ENCODE results near the gene PGAP3. TPM values are rescaled to one million over a fixed set of nuclear protein-coding genes. Genes with fewer than 3 reads are reported as not detected.

PGAP3 gene
- total RNA-seq, 4 donors from 2014 or later, result 4.6 to 24.8 (median 19.5) TPM

DNA sequence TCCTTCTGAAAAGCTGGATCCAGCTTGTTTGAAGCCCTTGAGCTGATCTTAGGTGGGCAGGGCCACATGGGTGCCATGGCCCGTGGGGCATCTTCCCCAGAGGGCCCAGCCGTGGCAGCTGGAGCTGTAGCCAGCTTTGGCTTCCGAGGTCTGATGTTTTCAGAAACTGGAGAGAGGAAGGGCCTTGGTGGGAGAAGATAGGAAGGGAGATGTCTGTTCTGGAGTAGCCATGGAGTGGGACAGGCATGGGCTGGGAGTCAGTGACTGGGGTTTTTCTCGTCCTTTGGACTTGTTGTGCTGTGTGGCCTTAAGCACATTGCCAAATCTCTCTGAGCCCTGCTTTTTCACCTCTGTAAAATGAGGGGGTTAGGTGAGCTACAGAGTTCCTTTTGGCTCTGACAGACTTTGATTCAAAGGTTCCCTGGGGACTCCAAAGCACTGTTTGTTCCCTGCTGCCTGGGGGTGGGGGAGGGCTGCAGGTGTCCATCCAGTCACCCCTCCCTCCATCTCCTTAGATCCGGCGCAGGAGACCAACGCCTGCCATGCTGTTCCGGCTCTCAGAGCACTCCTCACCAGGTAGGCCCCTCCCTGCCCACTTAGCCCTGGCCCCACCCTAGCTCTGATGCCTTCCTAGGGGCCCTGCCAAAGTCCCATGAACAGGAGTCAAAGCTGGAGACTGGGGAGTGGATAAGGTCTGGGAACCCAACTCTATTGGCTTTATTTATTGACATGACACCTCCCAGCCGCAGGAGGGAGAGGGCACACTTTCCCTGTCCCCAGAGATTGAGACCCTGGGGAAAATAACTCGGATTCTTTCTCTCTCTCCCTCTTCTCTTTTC lies 59.0 kb downstream of the PGAP3 start:
- Histone ChIP-seq H3K9me3 (no peaks in the 10 kb centered on the region), H3K4me3 (no peak overlapping the region), H3K27me3 (peaks cover 22% of the 10 kb centered on the region in 2 donors), H3K4me1 (peaks cover 0 to 13% of the 10 kb centered on the region in 2 donors), H3K27ac (no peak overlapping the region), H3K36me3 (no peaks in the 10 kb centered on the region)
- DNase-seq, result no peak
- intact Hi-C loops (cut with DNase I; ENCODE audit: low total_unique reads), result loop anchor here (10.0 kb wide), 1 partner anchor 74 kb away; no protein-coding TSS in a partner anchor
- TF ChIP-seq, protein P1, sequence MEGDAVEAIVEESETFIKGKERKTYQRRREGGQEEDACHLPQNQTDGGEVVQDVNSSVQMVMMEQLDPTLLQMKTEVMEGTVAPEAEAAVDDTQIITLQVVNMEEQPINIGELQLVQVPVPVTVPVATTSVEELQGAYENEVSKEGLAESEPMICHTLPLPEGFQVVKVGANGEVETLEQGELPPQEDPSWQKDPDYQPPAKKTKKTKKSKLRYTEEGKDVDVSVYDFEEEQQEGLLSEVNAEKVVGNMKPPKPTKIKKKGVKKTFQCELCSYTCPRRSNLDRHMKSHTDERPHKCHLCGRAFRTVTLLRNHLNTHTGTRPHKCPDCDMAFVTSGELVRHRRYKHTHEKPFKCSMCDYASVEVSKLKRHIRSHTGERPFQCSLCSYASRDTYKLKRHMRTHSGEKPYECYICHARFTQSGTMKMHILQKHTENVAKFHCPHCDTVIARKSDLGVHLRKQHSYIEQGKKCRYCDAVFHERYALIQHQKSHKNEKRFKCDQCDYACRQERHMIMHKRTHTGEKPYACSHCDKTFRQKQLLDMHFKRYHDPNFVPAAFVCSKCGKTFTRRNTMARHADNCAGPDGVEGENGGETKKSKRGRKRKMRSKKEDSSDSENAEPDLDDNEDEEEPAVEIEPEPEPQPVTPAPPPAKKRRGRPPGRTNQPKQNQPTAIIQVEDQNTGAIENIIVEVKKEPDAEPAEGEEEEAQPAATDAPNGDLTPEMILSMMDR (IDR thresholded peaks at IDR 0.05), result no peak
- TF ChIP-seq POLR2A (IDR thresholded peaks at IDR 0.05), result no peak

DNA sequence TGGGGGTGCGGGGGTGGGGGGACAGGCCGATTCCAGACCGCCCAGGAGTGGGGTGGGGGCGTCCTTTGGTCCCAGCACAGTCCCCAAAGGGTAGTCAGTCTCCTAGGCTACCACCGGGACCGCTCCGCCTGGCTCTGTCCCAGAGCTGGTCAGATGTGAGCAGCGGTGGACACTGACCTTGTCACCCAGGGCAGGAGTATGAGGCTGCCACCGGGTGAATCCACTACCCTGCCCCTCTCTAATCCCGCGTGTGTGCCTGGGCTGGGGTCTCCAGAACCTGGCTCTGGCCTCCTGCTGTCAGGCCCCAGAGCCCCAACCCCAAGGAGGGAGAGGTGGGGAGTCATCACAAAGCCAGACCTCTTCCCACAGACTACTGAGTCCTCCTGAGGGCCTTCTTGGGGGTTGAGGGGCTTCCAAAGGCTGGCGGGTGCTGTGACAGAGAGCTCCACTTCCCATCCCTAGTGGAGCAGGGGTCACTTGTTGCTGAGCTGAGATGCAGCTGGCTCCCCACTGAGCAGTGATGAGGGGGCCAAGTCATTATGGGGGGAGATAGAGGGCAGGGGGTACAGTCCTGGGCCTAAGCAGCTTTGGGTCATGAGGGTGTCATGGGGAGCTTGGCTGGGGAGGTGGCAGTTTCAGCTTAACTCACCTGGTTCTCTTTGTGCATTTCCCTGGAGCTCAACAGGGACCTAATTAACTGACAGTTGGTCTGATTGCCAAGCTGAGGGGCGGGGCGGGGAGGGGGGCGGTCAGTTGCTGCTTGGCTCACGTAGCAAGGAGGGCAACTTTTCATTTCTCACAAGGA lies 59.9 kb downstream of the PGAP3 start:
- Histone ChIP-seq H3K36me3 (no peaks in the 10 kb centered on the region), H3K27me3 (peaks cover 22% of the 10 kb centered on the region in 2 donors), H3K9me3 (no peaks in the 10 kb centered on the region), H3K27ac (no peak overlapping the region), H3K4me1 (peaks cover 0 to 13% of the 10 kb centered on the region in 2 donors), H3K4me3 (no peak overlapping the region)
- no peak for DNase-seq
- TF ChIP-seq, protein P1 (IDR thresholded peaks at IDR 0.05), result no peak
- TF ChIP-seq POLR2A (IDR thresholded peaks at IDR 0.05), result no peak
- intact Hi-C loops (cut with DNase I; ENCODE audit: low total_unique reads), result loop anchor here (10.0 kb wide), 1 partner anchor 73 kb away; no protein-coding TSS in a partner anchor

DNA sequence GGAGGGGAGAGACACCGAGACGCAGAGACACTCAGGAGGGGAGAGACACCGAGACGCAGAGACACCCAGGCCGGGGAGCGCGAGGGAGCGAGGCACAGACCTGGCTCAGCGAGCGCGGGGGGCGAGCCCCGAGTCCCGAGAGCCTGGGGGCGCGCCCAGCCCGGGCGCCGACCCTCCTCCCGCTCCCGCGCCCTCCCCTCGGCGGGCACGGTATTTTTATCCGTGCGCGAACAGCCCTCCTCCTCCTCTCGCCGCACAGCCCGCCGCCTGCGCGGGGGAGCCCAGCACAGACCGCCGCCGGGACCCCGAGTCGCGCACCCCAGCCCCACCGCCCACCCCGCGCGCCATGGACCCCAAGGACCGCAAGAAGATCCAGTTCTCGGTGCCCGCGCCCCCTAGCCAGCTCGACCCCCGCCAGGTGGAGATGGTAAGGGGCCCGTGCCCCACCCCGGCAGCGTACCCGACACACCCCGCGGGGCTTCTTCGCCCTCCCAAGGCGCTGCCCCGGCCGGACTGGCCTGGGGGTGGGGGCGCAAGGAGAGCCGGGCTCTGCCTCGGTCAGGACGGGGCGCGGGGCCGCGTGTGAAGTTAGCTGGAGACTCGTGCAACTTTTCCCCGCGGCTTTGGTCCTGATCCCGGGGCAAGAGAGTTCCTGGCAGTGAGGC lies 60.7 kb downstream of the PGAP3 start:
- TF ChIP-seq, protein P1 (IDR thresholded peaks at IDR 0.05), result no peak
- no peak for TF ChIP-seq POLR2A (IDR thresholded peaks at IDR 0.05)
- H3K4me1 ChIP-seq, result peaks cover 0 to 13% of the 10 kb centered on the region in 2 donors
- H3K4me3 ChIP-seq, result no peak overlapping the region
- no peaks in the 10 kb centered on the region for H3K36me3 ChIP-seq
- DNase-seq, result no peak
- no peak overlapping the region for H3K27ac ChIP-seq
- peaks cover 22% of the 10 kb centered on the region in 2 donors for H3K27me3 ChIP-seq
- no peaks in the 10 kb centered on the region for H3K9me3 ChIP-seq
- intact Hi-C loops (cut with DNase I; ENCODE audit: low total_unique reads), result loop anchor here (10.0 kb wide), 1 partner anchor 72 kb away; no protein-coding TSS in a partner anchor

DNA sequence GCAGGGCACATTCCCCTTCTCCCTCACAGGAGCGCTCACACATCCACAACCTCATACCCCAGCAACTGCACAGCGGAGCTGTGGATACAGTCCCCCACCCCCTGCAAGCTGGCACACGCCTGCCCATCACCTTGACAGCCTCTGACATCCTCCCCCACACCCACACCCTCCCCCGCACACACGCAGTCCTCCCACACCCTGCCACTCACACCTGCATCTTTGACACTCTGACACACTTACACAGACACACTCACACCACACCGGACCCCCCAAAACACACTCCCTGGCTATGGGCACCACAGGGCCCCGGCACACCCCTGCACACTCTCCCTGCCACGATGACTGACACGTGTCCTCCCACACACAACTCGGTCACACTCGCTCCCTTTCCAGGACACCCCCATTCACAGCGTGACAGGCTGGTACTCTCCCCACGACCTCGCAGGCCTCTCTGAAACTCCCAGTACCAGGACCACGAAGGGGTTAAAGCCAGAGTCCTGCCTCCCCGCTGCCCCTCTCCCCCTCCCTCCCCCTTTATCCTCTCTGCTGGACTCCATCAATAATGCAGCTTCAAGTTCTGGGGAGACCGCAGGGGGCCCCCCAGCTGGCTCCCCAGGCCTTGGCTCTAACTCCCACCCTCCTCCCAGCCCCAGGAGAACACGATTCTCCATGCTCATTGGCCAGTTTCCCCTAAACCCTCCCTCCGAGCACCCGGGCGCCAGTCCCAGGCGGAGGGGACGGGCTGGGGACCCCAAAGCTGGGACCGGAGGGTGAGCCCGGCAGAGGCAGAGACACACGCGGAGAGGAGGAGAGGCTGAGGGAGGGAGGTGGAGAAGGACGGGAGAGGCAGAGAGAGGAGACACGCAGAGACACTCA lies 61.4 kb downstream of the PGAP3 start, which contains the start of gene PPP1R1B:
PPP1R1B (plus strand) TSS at position 782 of the 876 bp plus-strand sequence. CDS start 441 bp downstream, outside the sequence.
- no peak for TF ChIP-seq POLR2A (IDR thresholded peaks at IDR 0.05)
- TF ChIP-seq, protein P1 (IDR thresholded peaks at IDR 0.05), result no peak
- no peaks in the 10 kb centered on the region for H3K9me3 ChIP-seq
- H3K36me3 ChIP-seq, result no peaks in the 10 kb centered on the region
- intact Hi-C loops (cut with DNase I; ENCODE audit: low total_unique reads), result loop anchor here (10.0 kb wide), 1 partner anchor 72 kb away; no protein-coding TSS in a partner anchor
- no peak within 1 kb of the TSS for H3K4me3 ChIP-seq
- H3K4me1 ChIP-seq, result peaks cover 0 to 13% of the 10 kb centered on the region in 2 donors
- H3K27me3 ChIP-seq, result peaks cover 22% of the 10 kb centered on the region in 2 donors
- no peak for DNase-seq
- no peak within 1 kb of the TSS for H3K27ac ChIP-seq

Data from uterus (tissue), 4 donors.